ENCODE measurements around the gene ALDH1L2. TPM values are rescaled to one million over a fixed set of nuclear protein-coding genes. Genes with fewer than 3 reads are reported as not detected.

ALDH1L2 gene
- polyA plus RNA-seq, 1 donor from 2014 or later = 0.35 TPM

- H2AFZ ChIP-seq (ENCODE audit: low read depth, low read length) = no peak overlapping the region
These were observed 5.6 kb upstream of the ALDH1L2 start for GRCh38 chr12:105089817-105090216.

GRCh38 chr12:105085501-105085900 lies 1.2 kb upstream of the ALDH1L2 start:
- no peaks in the 10 kb centered on the region for H3K79me2 ChIP-seq (replicated peaks; ENCODE audit: insufficient read depth, low read length)
- H3K4me3 ChIP-seq (ENCODE audit: low read length) = no peak overlapping the region
- no peak overlapping the region for H3K27ac ChIP-seq (ENCODE audit: low read length)
- peaks cover 15% of the 10 kb centered on the region for H3K27me3 ChIP-seq (ENCODE audit: insufficient read depth, low read depth, low read length)
- H4K20me1 ChIP-seq (ENCODE audit: insufficient read depth) = no peaks in the 10 kb centered on the region
- H3K9me2 ChIP-seq (ENCODE audit: insufficient read depth, low read length) = no peaks in the 10 kb centered on the region
- H3K4me2 ChIP-seq (ENCODE audit: low read length) = no peak overlapping the region
- H2AFZ ChIP-seq (ENCODE audit: low read depth, low read length) = no peak overlapping the region
- H3K36me3 ChIP-seq (ENCODE audit: insufficient read depth, low read length) = no peaks in the 10 kb centered on the region
- H3K9ac ChIP-seq (ENCODE audit: low read length) = no peak overlapping the region
- no peak for TF ChIP-seq RAD21 (conservative IDR thresholded peaks at IDR 0.05)
- no peak for TF ChIP-seq CTCF (IDR thresholded peaks at IDR 0.05; ENCODE audit: poor library complexity, severe bottlenecking)
- TF ChIP-seq EZH2 (IDR thresholded peaks at IDR 0.05; ENCODE audit: borderline replicate concordance, insufficient read depth, low read length, poor library complexity, severe bottlenecking) = no peak
- TF ChIP-seq SMC3 (conservative IDR thresholded peaks at IDR 0.05; ENCODE audit: poor library complexity) = no peak
- TF ChIP-seq REST (IDR thresholded peaks at IDR 0.05; ENCODE audit: borderline replicate concordance) = no peak
- no peak for TF ChIP-seq POLR2AphosphoS5 (IDR thresholded peaks at IDR 0.05)
- no peak for TF ChIP-seq TAF1 (IDR thresholded peaks at IDR 0.05; ENCODE audit: low read depth)
- H3F3A ChIP-seq (ENCODE audit: insufficient read depth, low read length, poor library complexity, severe bottlenecking) = no peaks in the 10 kb centered on the region
- H3K9me3 ChIP-seq (ENCODE audit: low read length) = no peaks in the 10 kb centered on the region

More at GRCh38 chr12:105089817-105090216, 5.6 kb upstream of the ALDH1L2 start:
- Histone ChIP-seq H3K9me3 (ENCODE audit: low read length) (no peaks in the 10 kb centered on the region), H3K36me3 (ENCODE audit: insufficient read depth, low read length) (no peaks in the 10 kb centered on the region), H3K79me2 (replicated peaks; ENCODE audit: insufficient read depth, low read length) (no peaks in the 10 kb centered on the region), H3K9me2 (ENCODE audit: insufficient read depth, low read length) (no peaks in the 10 kb centered on the region), H3K27ac (ENCODE audit: low read length) (no peak overlapping the region), H3K4me2 (ENCODE audit: low read length) (no peak overlapping the region), H3K9ac (ENCODE audit: low read length) (no peak overlapping the region), H3K4me3 (ENCODE audit: low read length) (no peak overlapping the region), H3K27me3 (ENCODE audit: insufficient read depth, low read depth, low read length) (peaks cover 8% of the 10 kb centered on the region), H4K20me1 (ENCODE audit: insufficient read depth) (no peaks in the 10 kb centered on the region), H3F3A (ENCODE audit: insufficient read depth, low read length, poor library complexity, severe bottlenecking) (no peaks in the 10 kb centered on the region)
- no peak for TF ChIP-seq POLR2AphosphoS5 (IDR thresholded peaks at IDR 0.05)
- no peak for TF ChIP-seq EP300 (conservative IDR thresholded peaks at IDR 0.05; ENCODE audit: poor library complexity, severe bottlenecking)
- TF ChIP-seq REST (IDR thresholded peaks at IDR 0.05; ENCODE audit: borderline replicate concordance) = no peak
- TF ChIP-seq CTCF (IDR thresholded peaks at IDR 0.05; ENCODE audit: poor library complexity, severe bottlenecking) = no peak

All from neural cell (in vitro differentiated cells).